ENCODE measurements around the gene LEMD2.

The LEMD2 gene

DNA sequence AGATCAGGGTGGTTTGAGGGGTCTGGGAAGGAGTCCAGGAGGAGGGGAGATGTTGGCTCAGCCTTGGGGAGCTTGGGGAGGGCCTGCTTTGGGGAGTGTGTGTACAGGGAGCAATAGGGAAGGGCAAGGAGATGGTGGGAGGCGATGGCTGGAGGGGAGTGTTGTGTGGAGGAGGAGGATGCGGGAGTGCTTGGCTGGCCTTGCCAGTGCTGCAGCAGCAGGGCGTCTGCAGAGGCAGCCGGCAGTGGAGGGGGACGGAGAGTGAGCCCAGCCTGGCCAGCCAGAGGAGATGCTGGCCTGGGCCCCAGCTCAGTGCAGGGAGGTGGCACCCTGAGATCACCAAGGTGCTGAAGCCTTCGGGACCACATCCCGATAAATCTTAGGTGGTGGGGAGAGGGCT lies 46.1 kb downstream of the LEMD2 start:
- DNase-seq (ENCODE audit: extremely low read depth in 1 of 2, low read depth in 1 of 2) = no peak

DNA sequence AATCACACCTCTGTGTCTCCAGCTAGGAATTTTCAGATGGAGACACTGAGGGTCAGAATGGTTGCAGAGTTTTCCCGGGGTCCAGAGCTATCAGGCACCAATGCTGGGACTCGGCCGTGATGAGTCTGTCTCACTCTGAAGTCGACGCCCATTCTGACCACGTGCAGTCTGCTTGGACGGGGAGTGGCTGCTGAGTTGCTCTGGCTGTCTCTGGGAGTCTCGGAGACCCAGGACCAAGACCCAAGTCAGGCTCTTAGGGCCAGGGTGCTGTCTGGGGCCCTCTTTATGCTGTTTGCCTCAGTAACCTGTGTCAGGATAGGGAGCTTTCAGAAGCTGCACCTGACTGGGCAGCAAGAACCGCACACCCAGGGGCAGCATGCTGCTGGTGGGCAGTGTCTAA lies 46.8 kb downstream of the LEMD2 start:
- no peak for DNase-seq (ENCODE audit: extremely low read depth in 1 of 2, low read depth in 1 of 2)

DNA sequence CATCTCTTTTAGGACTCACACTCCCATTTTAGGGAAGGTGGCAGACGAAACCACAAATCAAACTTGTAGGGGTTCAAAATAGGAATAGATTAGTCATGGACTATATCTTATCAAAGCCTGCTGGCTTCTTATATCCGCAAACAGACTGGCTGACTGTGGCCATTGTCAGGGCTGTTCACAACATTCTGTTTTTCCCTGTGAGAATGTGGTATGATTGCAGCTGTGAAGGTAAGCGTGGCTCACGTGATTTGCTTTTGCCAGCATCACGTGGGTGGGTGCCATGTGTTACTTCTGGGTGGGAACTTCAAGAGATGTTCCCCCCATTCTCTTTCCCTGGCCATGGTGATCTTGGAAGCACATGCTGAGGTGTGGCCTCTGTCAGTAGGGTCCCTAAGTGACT lies 48.1 kb downstream of the LEMD2 start:
- DNase-seq (ENCODE audit: extremely low read depth in 1 of 2, low read depth in 1 of 2) = no peak

DNA sequence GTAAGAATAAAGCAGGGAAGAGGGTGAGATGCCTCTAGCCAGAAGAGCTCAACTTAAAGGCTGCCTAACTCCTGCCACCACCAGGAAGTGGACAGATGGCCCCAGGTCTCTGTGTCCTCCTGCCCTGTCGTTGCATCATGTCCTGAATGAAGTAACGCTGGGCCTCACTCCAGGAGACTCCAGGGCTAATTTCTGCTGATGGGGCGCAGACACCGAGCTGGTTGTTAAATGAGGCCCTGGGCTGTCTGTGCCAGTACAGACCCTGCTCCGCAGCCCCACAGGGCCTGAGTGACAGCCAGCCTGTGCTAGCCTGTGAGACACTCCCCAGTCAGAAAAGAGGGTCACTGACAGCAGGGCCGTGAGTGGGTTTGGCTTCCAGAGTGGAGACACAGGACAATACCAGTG lies 48.7 kb downstream of the LEMD2 start:
- DNase-seq (ENCODE audit: extremely low read depth in 1 of 2, low read depth in 1 of 2) = no peak

DNA sequence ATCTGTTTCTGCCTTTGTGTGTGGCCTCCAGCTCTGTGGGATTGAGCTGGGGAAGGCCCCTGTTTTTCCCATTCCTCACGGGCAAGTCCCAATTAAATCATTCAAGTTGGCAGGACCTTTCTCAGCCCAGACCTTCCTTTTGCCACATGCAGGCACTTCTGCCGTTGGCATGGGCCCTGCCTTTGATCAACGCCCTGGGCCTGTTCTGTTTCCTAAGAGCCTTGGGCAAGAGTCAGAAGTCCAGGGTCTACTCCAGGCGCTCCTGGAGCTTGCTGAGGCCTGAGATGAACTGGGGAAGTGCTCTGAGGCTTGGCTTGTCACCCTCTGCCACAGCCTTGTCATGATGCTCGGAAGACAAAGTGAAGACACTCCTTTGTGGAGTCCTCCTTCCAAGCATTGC lies 49.4 kb downstream of the LEMD2 start:
- no peak for DNase-seq (ENCODE audit: extremely low read depth in 1 of 2, low read depth in 1 of 2)

DNA sequence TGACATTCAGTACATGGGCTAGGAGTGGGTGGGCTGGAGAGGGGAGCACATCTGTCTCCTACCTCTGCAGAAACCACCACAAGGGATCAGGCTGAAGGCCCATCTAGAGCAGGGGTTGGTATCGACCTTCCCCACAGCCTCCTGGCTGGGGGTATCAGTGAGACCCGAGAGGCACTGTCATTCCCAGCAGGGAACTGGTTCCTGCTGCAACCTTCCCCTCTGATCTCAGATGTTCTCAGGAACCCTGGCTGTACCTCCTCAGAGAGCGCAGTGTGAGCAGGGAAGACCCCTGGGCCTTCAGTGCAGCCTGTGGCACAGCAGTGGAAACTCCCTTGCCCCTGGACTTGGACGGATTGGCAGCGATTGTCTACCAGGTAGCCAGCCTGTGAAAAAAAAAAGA lies 50.1 kb downstream of the LEMD2 start:
- DNase-seq (ENCODE audit: extremely low read depth in 1 of 2, low read depth in 1 of 2) = no peak

DNA sequence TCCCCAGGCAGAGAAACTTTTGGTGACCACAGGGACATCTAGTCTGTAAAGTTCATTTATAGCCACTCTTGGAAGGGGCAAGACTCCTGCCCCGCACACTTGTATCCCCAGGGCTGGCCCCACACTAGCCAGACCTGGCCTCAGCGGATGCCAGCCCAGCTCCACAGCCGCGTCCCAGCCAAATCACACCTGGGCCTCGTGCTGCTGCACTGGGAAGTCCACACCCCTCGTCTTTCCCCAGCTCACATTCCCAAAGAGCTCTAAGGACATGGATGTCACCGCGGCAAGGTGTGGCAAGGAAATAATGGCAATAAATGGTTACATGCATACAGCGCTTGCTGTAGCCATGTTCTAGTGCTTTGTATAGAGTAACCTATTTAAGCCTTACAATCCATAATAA lies 50.8 kb downstream of the LEMD2 start:
- DNase-seq (ENCODE audit: extremely low read depth in 1 of 2, low read depth in 1 of 2) = no peak

DNA sequence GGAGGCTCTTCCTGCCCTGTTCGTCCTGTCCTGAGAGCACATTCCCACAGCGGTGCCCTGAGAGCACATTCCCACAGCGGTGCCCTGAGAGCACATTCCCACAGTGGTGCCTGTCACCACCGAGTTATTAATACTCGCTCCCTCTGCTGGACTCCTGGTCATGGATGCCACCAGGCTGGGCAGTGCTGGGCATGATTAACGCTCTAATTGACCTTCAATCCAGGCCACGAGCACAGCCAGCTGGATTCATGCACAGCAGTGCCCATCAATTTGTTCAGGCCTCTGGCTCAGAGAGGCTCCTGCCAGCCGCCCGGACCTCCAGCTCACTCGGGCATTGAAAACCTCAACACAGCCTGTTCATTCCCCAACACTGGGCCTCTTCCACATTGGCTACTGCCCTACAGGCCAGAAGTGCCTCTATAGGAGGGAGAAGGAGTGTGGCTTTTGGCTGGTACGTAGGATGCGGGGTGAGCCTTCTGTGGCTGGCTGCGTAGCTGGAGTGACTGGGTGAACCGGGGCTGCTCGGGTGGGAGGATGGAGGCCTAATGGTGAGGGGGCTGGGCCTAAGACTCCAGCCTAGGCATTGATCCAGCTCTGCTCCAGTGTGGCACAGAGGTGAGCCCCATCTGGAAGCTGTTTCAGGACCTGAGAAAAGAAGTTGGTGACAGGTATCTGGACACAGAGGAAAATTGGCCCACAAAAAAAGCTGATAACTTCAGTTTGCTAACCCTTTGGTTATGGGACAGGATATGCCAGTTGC lies 51.5 kb downstream of the LEMD2 start:
- no peak for DNase-seq (ENCODE audit: extremely low read depth in 1 of 2, low read depth in 1 of 2)

DNA sequence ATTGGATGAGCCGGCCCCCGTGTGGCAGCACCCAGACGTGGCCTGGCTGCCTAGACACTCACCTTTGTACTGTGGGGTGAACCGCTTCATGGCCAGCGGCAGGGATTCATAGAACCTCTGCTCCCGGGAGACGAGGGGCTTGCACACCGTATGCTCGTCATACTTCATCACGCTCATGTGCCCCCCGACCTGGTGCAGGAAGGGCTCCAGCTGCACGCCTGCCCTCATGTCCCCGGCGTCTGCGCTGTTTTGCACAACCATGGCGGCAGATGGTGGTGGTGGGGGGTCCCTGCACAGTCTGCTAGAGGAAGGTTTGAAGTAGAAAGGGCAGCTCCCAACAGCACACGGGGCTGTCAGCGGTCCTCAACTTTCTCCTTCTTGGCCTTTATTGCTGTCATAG lies 53.7 kb downstream of the LEMD2 start:
- DNase-seq (ENCODE audit: extremely low read depth in 1 of 2, low read depth in 1 of 2) = no peak

DNA sequence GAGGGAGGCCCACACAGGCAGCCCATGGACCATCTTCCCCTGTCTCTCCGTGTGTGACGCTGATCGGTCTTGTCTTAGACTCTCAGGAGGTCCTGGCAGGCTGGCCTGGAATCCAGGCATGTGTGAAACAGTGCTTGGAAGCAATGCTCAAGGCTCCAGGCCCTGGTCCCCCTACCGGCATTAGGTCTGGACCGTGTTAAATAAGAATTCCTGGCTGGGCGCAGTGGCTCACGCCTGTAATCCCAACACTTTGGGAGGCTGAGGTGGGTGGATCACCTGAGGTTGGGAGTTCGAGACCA lies 55.3 kb downstream of the LEMD2 start:
- no peak for DNase-seq (ENCODE audit: extremely low read depth in 1 of 2, low read depth in 1 of 2)

DNA sequence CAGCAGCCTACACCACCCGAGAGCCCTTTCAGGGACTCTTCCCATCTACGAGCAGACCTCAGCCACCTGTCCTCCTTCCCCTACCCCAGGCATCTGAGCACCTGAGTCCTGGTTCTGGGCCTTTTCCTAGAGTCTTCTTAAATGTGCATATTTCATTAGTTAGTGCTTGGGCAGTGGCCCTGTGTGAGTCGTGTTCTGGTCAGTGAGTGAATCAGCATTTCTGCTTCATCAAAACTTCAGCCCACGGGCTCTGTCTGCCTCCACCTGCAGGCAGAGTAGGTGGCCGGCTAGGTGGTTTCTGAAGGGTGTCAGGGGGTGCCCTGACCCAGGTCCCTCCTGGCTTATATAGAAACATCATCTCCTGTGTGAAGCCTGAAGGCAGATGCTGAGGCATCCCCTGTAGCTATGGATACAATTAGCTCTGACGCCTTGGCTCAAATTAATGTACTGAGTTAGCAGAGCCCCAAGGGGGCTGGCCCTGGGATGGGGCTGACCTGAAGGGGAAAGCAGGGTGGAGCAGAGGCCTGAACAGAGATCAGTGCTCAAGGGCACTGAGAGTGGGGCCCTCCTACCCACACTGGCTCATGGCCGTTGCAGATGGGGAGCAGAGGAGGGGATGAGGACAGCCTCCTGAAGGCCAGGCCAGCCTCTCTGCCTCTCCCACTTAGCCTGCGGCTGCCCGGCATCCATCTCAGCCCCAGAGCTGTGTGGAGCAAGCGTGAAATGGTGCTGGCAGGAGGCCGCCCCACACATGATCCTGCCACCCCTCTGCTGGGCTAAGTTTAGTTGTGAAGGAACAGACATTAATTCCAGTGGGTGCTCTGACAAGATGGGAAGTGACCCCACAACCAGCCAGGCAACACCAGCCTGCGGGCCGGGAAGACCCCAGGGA lies 55.9 kb downstream of the LEMD2 start:
- no peak for DNase-seq (ENCODE audit: extremely low read depth in 1 of 2, low read depth in 1 of 2)

DNA sequence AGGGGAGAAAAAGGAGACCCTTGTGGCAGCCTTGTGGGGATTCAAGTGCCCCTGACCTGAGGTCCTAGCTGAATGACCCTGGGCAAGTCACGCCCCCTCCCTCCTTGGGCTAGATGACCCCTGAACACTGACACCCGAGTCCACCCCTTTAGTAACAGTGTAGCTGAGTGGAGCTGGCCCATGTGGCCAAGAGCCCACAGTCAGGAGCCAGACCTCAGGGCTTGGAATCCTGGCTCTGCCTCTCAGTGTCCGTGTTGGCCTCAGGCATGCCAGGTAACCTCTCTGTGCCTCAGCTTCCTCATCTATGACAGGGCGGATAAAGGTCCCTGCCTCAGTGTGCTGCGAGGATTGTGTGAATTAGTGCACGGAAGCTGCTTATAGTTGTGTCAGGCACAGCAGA lies 56.5 kb downstream of the LEMD2 start:
- DNase-seq (ENCODE audit: extremely low read depth in 1 of 2, low read depth in 1 of 2) = no peak

DNA sequence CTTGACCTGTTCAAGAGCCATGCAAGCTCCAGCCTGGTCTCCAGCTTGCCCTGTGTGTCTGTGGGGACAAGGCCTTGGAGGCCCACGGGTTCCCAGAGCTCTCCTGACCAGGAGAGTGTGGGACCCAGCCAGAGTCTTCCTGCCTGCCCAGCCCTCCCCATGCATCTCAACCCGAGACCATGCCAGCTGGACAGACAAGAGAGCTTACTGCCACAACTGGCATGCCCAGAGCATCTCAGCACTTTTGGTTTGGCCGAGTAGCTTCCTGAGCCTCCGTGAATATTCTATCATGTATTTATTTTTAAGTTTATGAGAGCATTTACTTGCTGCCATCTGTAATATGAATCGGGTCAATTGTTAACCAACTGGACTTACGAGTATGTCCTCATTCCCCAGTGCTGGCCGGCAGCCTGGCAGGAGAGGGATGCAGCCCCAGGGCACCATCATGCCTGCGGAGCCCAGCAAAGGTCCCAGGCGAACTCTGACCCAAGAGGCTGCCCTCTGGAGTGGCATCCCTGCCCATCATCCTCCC lies 57.1 kb downstream of the LEMD2 start:
- no peak for DNase-seq (ENCODE audit: extremely low read depth in 1 of 2, low read depth in 1 of 2)

DNA sequence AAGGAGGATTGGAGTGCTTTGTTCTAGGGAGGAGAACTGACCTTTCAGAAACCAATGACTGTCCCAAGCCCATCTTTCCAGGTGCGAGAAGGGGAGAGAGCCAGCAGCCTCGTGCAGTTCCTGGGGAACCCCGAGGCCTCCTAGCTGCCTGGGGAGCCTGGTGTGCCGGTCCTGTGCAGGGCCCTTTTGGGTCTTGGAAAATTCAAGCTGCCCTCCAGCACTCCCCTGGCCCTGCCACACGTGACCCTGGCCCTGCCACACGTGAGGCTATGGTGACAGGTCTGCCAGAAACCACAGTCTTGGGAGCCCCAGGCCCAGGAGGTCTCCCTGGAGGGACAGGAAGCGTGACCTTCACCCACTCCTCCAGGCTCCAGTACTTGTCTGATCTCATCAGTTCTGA lies 57.9 kb downstream of the LEMD2 start:
- DNase-seq (ENCODE audit: extremely low read depth in 1 of 2, low read depth in 1 of 2) = no peak

DNA sequence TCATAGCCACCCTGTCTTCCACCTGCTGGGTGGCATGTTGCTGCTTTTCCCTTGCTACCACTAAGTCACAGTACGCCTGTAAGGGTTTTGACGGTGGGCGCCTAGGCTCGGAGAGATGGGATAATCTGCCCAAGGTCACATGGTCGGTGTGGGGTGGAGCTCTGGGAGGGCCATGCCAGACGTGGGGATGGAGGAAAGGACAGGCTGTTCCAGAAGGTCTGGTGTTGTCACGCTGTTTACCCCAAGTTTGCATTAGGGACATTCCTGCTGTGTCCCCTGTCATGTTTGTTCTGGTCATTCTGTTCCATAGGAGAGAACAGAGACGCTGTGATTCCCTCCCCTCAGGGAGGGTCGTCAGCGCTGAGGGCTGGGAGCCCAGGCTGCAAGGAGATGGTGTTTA lies 58.3 kb downstream of the LEMD2 start:
- DNase-seq (ENCODE audit: extremely low read depth in 1 of 2, low read depth in 1 of 2) = no peak

DNA sequence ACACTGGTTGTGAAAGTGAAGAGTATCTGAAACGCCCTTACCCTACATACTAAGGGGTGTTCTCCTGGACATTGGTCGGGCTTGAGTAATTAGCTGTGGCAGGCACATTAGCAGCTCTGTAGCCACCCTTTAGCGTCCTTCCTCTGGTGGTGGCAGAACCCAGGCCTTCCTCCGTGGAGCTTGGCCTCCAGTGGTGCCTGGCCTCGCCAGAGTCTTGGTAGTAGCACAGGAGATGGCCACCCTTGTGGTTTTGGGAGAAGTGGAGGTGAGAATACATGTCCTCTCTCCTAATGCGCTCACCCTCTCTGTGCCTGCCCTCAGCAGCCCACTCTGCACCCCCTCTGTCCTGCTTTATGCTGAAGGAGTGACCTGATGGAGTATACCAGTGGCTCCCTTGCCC lies 59.9 kb downstream of the LEMD2 start:
- no peak for DNase-seq (ENCODE audit: extremely low read depth in 1 of 2, low read depth in 1 of 2)

DNA sequence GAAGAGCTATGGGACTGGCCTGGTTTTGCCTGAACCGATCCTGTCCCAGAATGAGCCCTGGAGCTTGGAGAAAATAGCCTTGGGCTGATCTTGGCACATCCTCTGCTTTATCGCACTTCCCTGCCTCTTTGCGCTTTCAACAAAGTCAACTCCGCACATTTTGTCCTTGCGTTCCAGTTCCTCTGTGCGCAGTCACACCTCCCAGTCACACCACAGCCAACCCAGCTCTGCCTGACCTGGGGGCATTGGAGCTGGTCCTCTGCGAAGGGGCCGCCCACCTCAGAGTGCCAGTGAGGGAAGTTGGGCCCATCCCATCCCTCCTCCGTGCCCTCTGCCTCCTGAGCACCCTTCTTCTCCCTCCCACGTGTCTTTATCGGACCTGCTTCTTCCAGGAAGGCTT lies 60.5 kb downstream of the LEMD2 start:
- no peak for DNase-seq (ENCODE audit: extremely low read depth in 1 of 2, low read depth in 1 of 2)

DNA sequence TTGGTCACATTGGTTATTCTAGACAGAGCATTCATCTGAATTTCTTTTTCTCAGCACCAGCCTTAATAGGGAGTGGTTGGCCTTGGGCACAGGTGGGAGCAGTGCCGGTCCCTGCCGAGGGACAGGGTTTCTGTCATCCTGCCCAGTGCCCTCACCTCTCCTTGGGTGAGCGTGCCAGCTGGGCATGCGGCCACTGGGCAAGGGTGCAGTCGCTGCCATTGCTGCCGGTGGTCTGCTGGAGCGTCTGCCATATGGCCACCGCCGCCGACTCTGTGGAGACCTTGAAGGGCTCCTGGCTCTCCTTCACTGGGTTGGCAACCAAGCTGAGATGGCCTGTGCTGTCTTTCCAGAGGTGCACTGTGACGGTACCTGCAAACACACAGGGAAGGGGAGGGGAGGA lies 61.0 kb downstream of the LEMD2 start:
- DNase-seq (ENCODE audit: extremely low read depth in 1 of 2, low read depth in 1 of 2) = no peak

DNA sequence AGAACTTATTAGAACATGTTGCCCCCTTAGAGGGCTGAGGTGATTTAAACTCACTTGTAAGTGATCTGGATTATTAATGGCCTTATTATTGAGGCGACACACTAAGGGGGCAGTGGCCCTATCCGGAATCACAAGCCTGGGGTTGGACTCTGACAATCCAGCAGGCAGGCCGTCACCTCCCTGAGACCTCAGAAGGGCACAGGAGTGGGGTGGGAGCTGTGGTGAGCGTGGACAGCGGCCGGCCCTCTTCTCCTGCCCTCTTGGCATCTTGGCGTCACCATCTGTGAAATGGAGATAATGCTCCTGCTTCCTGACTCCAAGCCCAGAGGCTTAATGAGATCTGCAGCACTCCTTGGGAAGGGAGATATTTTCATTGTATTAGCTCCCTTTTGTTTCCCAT lies 61.8 kb downstream of the LEMD2 start:
- DNase-seq (ENCODE audit: extremely low read depth in 1 of 2, low read depth in 1 of 2) = no peak

DNA sequence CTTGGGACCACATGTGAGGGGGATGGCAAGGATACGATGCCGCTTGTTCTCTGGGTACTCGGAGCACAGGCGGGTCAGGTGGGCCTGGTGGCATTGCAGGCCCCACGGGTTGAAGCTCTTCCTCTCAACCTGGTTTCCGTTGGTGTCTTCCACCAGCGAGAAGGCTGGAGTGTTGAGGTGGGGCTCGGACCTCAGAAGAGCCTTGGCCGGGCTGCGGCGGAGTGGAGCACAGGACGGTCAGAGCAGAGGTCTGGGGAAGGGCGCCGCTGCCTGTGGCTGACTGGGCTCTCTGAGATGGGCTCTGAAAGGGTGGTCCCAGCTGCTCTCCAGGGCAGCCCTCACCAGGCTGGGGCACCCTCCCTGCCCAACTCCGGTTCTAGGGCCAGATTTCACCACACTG lies 62.2 kb downstream of the LEMD2 start:
- DNase-seq (ENCODE audit: extremely low read depth in 1 of 2, low read depth in 1 of 2) = no peak

DNA sequence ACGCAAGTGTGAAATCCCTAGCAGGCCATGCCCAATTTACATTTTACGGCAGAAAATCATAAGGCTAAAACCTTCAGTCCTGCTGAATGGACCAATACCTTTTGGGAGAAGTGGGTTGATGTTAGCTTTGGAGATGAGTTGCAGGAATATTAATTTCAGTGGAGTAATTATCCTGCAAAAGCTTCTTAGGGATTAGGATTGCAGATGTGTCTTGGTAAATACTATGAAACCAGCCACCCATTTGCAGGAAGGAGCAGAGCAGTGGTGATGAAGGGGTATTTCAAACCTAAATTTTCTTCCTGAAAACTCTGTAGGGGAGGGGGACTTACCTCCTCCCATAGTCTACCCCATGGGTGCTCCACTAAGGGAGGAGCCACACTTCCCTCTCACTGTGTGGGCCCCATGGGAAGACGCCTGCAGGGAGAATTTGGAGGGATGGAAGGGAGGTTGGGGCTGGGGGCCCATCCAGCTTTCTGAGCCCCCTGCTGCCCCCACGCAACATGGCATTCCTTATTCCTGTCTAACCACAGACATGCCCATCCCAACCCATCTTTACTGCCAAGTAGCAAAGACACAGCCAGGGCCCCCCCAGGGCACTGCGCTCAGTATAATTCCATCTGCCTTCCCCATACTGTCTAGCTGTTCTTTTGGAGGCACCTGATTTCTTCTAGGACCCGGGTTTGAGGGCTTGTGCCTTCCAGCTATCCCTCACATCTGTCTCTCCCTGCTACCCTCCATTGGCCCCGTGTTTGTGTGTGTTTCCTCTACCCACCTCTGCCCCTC lies 62.8 kb downstream of the LEMD2 start:
- no peak for DNase-seq (ENCODE audit: extremely low read depth in 1 of 2, low read depth in 1 of 2)

DNA sequence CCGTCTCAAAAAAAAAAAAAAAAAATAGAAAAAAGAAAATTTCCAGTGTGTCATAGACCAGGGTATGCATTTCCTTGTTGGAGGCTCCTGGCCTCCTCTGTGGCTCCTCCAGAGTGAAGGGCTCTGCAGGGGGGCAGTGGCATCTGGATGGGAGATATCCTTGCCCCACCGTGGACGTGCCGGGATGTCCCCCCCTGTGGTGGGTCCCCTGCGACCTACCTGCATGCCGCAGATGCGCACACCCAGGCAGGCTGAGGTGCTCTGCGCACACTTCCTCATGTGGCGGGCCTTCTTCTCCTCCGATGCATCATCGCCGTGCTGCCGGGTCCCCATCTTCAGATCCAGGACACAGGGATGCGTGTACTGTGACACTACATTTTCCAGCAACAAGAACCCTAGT lies 63.7 kb downstream of the LEMD2 start:
- no peak for DNase-seq (ENCODE audit: extremely low read depth in 1 of 2, low read depth in 1 of 2)
